ENCODE measurements around the gene GPR18. TPM values are rescaled to one million over a fixed set of nuclear protein-coding genes. Genes with fewer than 3 reads are reported as not detected.

The GPR18 gene
- total and polyA plus RNA-seq, 4 donors = 0.21 to 1.3 (median 0.42) TPM

GRCh38 chr13:99260216-99260615 is 2.0 kb upstream of the GPR18 start:
- Histone ChIP-seq H3K9me3 (ENCODE audit: control insufficient read depth in 4 of 4, insufficient read depth in 3 of 4, low read length in 3 of 4) (no peaks in the 10 kb centered on the region), H3K36me3 (ENCODE audit: control insufficient read depth in 4 of 4, insufficient read depth in 4 of 4, low read length in 4 of 4) (peaks cover 5 to 7% (median 6%) of the 10 kb centered on the region in 4 donors), H3K4me3 (no peak overlapping the region), H3K27ac (ENCODE audit: low read depth in 1 of 2, low read length in 1 of 2) (no peak overlapping the region), H3K4me1 (ENCODE audit: control insufficient read depth in 5 of 5, insufficient read depth in 5 of 5, low read length in 5 of 5) (peaks cover 0 to 9% (median 2%) of the 10 kb centered on the region in 5 donors), H3K9ac (ENCODE audit: insufficient read depth in 1 of 2, low read length in 2 of 2) (no peak overlapping the region), H3K27me3 (ENCODE audit: control insufficient read depth in 3 of 3, insufficient read depth in 3 of 3, low read length in 2 of 3) (no peaks in the 10 kb centered on the region)
- no peak for TF ChIP-seq CTCF (IDR thresholded peaks at IDR 0.05; ENCODE audit: control extremely low read depth, extremely low read depth)
- WGBS, 2 donors = 83 to 91% methylated on average over 5 of the region's 5 CpGs
- no peak for DNase-seq
- ATAC-seq (ENCODE audit: insufficient read depth, low FRiP score) = no peak

- TF ChIP-seq CTCF (IDR thresholded peaks at IDR 0.05; ENCODE audit: control extremely low read depth, extremely low read depth) = no peak
- H3K4me3 ChIP-seq = no peak overlapping the region
- H3K36me3 ChIP-seq (ENCODE audit: control insufficient read depth in 4 of 4, insufficient read depth in 4 of 4, low read length in 4 of 4) = peaks cover 5 to 11% (median 8%) of the 10 kb centered on the region in 4 donors
- no peaks in the 10 kb centered on the region for H3K27me3 ChIP-seq (ENCODE audit: control insufficient read depth in 3 of 3, insufficient read depth in 3 of 3, low read length in 2 of 3)
- H3K4me1 ChIP-seq (ENCODE audit: control insufficient read depth in 5 of 5, insufficient read depth in 5 of 5, low read length in 5 of 5) = peaks cover 0 to 9% (median 2%) of the 10 kb centered on the region in 5 donors
- no peaks in the 10 kb centered on the region for H3K9me3 ChIP-seq (ENCODE audit: control insufficient read depth in 4 of 4, insufficient read depth in 3 of 4, low read length in 3 of 4)
- no peak overlapping the region for H3K27ac ChIP-seq (ENCODE audit: low read depth in 1 of 2, low read length in 1 of 2)
- ATAC-seq (ENCODE audit: insufficient read depth, low FRiP score) = no peak
- no peak for DNase-seq
- WGBS, 2 donors = 33 to 52% methylated on average over 3 of the region's 3 CpGs
- H3K9ac ChIP-seq (ENCODE audit: insufficient read depth in 1 of 2, low read length in 2 of 2) = no peak overlapping the region
These were observed 767 bp upstream of the GPR18 start for GRCh38 chr13:99258946-99259345.

GRCh38 chr13:99257291-99257690 is 888 bp downstream of the GPR18 start:
- no peak for DNase-seq
- 73 to 76% methylated on average over 2 of the region's 2 CpGs for whole genome bisulfite sequencing, 2 donors
- H3K4me3 ChIP-seq = no peak overlapping the region
- TF ChIP-seq CTCF (IDR thresholded peaks at IDR 0.05; ENCODE audit: control extremely low read depth, extremely low read depth) = no peak
- peaks cover 5 to 11% (median 8%) of the 10 kb centered on the region in 4 donors for H3K36me3 ChIP-seq (ENCODE audit: control insufficient read depth in 4 of 4, insufficient read depth in 4 of 4, low read length in 4 of 4)
- no peak overlapping the region for H3K27ac ChIP-seq (ENCODE audit: low read depth in 1 of 2, low read length in 1 of 2)
- H3K27me3 ChIP-seq (ENCODE audit: control insufficient read depth in 3 of 3, insufficient read depth in 3 of 3, low read length in 2 of 3) = no peaks in the 10 kb centered on the region
- no peaks in the 10 kb centered on the region for H3K9me3 ChIP-seq (ENCODE audit: control insufficient read depth in 4 of 4, insufficient read depth in 3 of 4, low read length in 3 of 4)
- no peak for ATAC-seq (ENCODE audit: insufficient read depth, low FRiP score)
- no peak overlapping the region for H3K9ac ChIP-seq (ENCODE audit: insufficient read depth in 1 of 2, low read length in 2 of 2)
- peaks cover 0 to 4% (median 0%) of the 10 kb centered on the region in 5 donors for H3K4me1 ChIP-seq (ENCODE audit: control insufficient read depth in 5 of 5, insufficient read depth in 5 of 5, low read length in 5 of 5)

GRCh38 chr13:99256709-99257108 is 1.5 kb downstream of the GPR18 start:
- H3K27me3 ChIP-seq (ENCODE audit: control insufficient read depth in 3 of 3, insufficient read depth in 3 of 3, low read length in 2 of 3) = no peaks in the 10 kb centered on the region
- peaks cover 0 to 4% (median 0%) of the 10 kb centered on the region in 5 donors for H3K4me1 ChIP-seq (ENCODE audit: control insufficient read depth in 5 of 5, insufficient read depth in 5 of 5, low read length in 5 of 5)
- WGBS, 2 donors = 32 to 59% methylated on average over 3 of the region's 3 CpGs
- H3K9me3 ChIP-seq (ENCODE audit: control insufficient read depth in 4 of 4, insufficient read depth in 3 of 4, low read length in 3 of 4) = no peaks in the 10 kb centered on the region
- TF ChIP-seq CTCF (IDR thresholded peaks at IDR 0.05; ENCODE audit: control extremely low read depth, extremely low read depth) = no peak
- no peak overlapping the region for H3K4me3 ChIP-seq
- H3K36me3 ChIP-seq (ENCODE audit: control insufficient read depth in 4 of 4, insufficient read depth in 4 of 4, low read length in 4 of 4) = peaks cover 5 to 11% (median 8%) of the 10 kb centered on the region in 4 donors
- no peak overlapping the region for H3K9ac ChIP-seq (ENCODE audit: insufficient read depth in 1 of 2, low read length in 2 of 2)
- DNase-seq = no peak
- no peak for ATAC-seq (ENCODE audit: insufficient read depth, low FRiP score)
- no peak overlapping the region for H3K27ac ChIP-seq (ENCODE audit: low read depth in 1 of 2, low read length in 1 of 2)
